ENCODE data around the gene P2RY8. TPM values are rescaled to one million over a fixed set of nuclear protein-coding genes. Genes with fewer than 3 reads are reported as not detected.

P2RY8 gene
- total RNA-seq, 1 donor from 2014 or later, result 0.32 TPM

GRCh38 chrX:1464041-1464970, 72.7 kb downstream of the P2RY8 start:
- no peak overlapping the region for H2AFZ ChIP-seq (replicated peaks)
- no peaks in the 10 kb centered on the region for H3F3A ChIP-seq (ENCODE audit: low read depth)
- Mint-ChIP-seq H3K27ac (peak overlapping the region; percentile 38), H3K4me1 (peaks cover 4% of the 10 kb centered on the region), H3K27me3 (ENCODE audit: insufficient read depth, low read depth) (peaks cover 5% of the 10 kb centered on the region), H3K9me3 (no peaks in the 10 kb centered on the region), H3K4me3 (no peak overlapping the region), H3K36me3 (no peaks in the 10 kb centered on the region)
- no peak for TF ChIP-seq EZH2 (IDR thresholded peaks at IDR 0.05)
- TF ChIP-seq EZH2phosphoT487 (IDR thresholded peaks at IDR 0.05), result no peak
- no peak for TF ChIP-seq CTCF (IDR thresholded peaks at IDR 0.05)
- no peaks in the 10 kb centered on the region for H3K9me3 ChIP-seq (ENCODE audit: low read depth)
- no peaks in the 10 kb centered on the region for H4K20me1 ChIP-seq (ENCODE audit: low read depth)
- H3K4me1 ChIP-seq, result no peaks in the 10 kb centered on the region
- H3K36me3 ChIP-seq, result no peaks in the 10 kb centered on the region
- no peak for DNase-seq (ENCODE audit: low spot score)
- H3K4me2 ChIP-seq, result no peak overlapping the region
- no peaks in the 10 kb centered on the region for H3K79me2 ChIP-seq (ENCODE audit: low read depth)
- peaks cover under 1% of the 10 kb centered on the region for H3K27me3 ChIP-seq
- no peak overlapping the region for H3K27ac ChIP-seq
- H3K4me3 ChIP-seq, result no peak overlapping the region
- H3K9ac ChIP-seq, result no peak overlapping the region

GRCh38 chrX:1463581-1463980, 73.4 kb downstream of the P2RY8 start:
- Mint-ChIP-seq H3K4me3 (no peak overlapping the region), H3K9me3 (no peaks in the 10 kb centered on the region), H3K27me3 (ENCODE audit: insufficient read depth, low read depth) (peaks cover 5% of the 10 kb centered on the region), H3K27ac (no peak overlapping the region), H3K36me3 (no peaks in the 10 kb centered on the region), H3K4me1 (peaks cover 4% of the 10 kb centered on the region)
- Histone ChIP-seq H3K9ac (no peak overlapping the region), H3K9me3 (ENCODE audit: low read depth) (no peaks in the 10 kb centered on the region), H3K27ac (no peak overlapping the region), H2AFZ (replicated peaks) (no peak overlapping the region), H3K27me3 (peaks cover 8% of the 10 kb centered on the region), H4K20me1 (ENCODE audit: low read depth) (no peaks in the 10 kb centered on the region), H3K79me2 (ENCODE audit: low read depth) (no peaks in the 10 kb centered on the region), H3F3A (ENCODE audit: low read depth) (no peaks in the 10 kb centered on the region), H3K36me3 (no peaks in the 10 kb centered on the region), H3K4me1 (no peaks in the 10 kb centered on the region), H3K4me2 (no peak overlapping the region), H3K4me3 (no peak overlapping the region)
- DNase-seq (ENCODE audit: low spot score), result no peak
- TF ChIP-seq CTCF (IDR thresholded peaks at IDR 0.05) (no peak), EZH2 (IDR thresholded peaks at IDR 0.05) (no peak), EZH2phosphoT487 (IDR thresholded peaks at IDR 0.05) (no peak)

GRCh38 chrX:1462596-1463251, 74.3 kb downstream of the P2RY8 start:
- H3K27me3 Mint-ChIP-seq (ENCODE audit: insufficient read depth, low read depth), result peaks cover 5% of the 10 kb centered on the region
- no peak overlapping the region for H3K27ac Mint-ChIP-seq
- Histone ChIP-seq H2AFZ (replicated peaks) (no peak overlapping the region), H3K27me3 (peaks cover 8% of the 10 kb centered on the region), H3K9me3 (ENCODE audit: low read depth) (no peaks in the 10 kb centered on the region), H3K9ac (no peak overlapping the region), H3K4me1 (no peaks in the 10 kb centered on the region), H3F3A (ENCODE audit: low read depth) (no peaks in the 10 kb centered on the region), H3K79me2 (ENCODE audit: low read depth) (no peaks in the 10 kb centered on the region), H3K4me2 (no peak overlapping the region), H4K20me1 (ENCODE audit: low read depth) (no peaks in the 10 kb centered on the region), H3K4me3 (no peak overlapping the region), H3K27ac (no peak overlapping the region), H3K36me3 (no peaks in the 10 kb centered on the region)
- no peak for TF ChIP-seq EZH2 (IDR thresholded peaks at IDR 0.05)
- TF ChIP-seq EZH2phosphoT487 (IDR thresholded peaks at IDR 0.05), result no peak
- TF ChIP-seq CTCF (IDR thresholded peaks at IDR 0.05), result no peak
- peaks cover 4% of the 10 kb centered on the region for H3K4me1 Mint-ChIP-seq
- no peak for DNase-seq (ENCODE audit: low spot score)
- no peak overlapping the region for H3K4me3 Mint-ChIP-seq
- H3K36me3 Mint-ChIP-seq, result no peaks in the 10 kb centered on the region
- no peaks in the 10 kb centered on the region for H3K9me3 Mint-ChIP-seq

Measured in neural progenitor cell (in vitro differentiated cells).